IPS-18a (cell line): ENCODE data around the gene TLDC2.
A peak's percentile ranks its signal among the peaks of the same experiment; 100 is the strongest.
"Not testable (repeated sequence)": the region's sequence is repeated elsewhere in the genome, so short reads cannot be mapped to it uniquely, and the experiment has no call there.

Experiments
- H3K27ac ChIP-seq: one replicate; pipeline ENCODE4 v1.5.1; 2013; ENCODE audit warnings: low read length
- H3K27me3 ChIP-seq: one replicate; pipeline ENCODE4 v1.6.1; 2013; ENCODE audit warnings: mild to moderate bottlenecking, low read length; ENCODE audit not compliant: control insufficient read depth, insufficient read depth
- H3K36me3 ChIP-seq: one replicate; pipeline ENCODE4 v1.6.1; 2013; ENCODE audit warnings: low read depth, low read length; ENCODE audit not compliant: control insufficient read depth
- H3K4me1 ChIP-seq: one replicate; pipeline ENCODE4 v1.6.1; 2013; ENCODE audit warnings: low read depth, low read length; ENCODE audit not compliant: control insufficient read depth
- H3K4me3 ChIP-seq: one replicate; pipeline ENCODE4 v1.5.1; 2013; ENCODE audit warnings: low read length
- H3K9ac ChIP-seq: one replicate; pipeline ENCODE4 v1.6.1; 2013; ENCODE audit warnings: mild to moderate bottlenecking, low read length, moderate library complexity
- H3K9me3 ChIP-seq: one replicate; pipeline ENCODE4 v1.6.1; 2013; ENCODE audit warnings: low read depth, low read length; ENCODE audit not compliant: control insufficient read depth

Gene TLDC2

DNA sequence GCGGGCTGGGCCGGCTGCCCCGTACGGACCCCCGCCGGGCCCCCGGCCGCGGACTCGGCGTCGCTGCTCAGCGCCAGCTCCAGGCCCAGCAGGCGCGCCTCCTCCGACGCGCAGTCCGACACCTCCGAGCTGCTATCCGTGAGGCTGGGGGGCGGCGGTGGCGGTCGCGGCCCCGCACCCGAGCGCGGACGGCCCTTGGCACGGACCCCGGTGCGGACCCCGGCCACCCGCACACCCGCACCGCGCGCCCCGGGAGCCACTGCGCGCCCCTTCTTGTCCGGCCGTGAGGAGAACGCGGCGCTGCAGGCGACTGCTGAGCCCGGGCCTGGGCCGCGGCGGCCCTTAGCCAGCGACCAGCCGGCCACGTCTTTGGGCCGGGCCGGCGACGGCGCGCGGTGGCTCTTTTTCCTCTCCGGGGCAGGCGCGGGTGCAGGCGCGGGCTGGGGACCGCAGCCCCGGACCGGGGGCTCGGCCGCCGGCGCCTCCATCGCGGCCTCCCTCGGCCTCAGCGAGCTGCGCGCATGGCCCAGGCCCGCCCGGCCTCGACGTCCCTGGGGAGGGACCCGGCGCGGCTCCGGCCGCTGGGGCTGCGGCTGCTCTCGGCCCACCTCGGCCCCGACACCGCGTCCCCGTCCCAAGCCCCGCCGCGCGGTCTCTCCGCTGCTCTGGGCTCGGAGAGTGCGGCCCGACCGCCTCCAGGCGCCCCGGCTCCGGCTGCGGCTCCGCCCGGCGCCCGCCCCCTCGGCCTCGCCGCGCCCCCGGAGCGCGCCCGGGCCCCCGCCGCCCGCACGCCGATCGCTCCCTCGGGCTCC, 12.9 kb upstream of the TLDC2 start:
- Histone ChIP-seq H3K9ac (no peak overlapping the region), H3K4me3 (peak overlapping the region; percentile 33), H3K36me3 (no peaks in the 10 kb centered on the region), H3K27ac (no peak overlapping the region), H3K9me3 (no peaks in the 10 kb centered on the region), H3K27me3 (peaks cover 16% of the 10 kb centered on the region), H3K4me1 (peaks cover 18% of the 10 kb centered on the region)

GRCh38 chr20:36865076-36865860, 10.7 kb upstream of the TLDC2 start:
- Histone ChIP-seq H3K9ac (no peak overlapping the region), H3K27ac (no peak overlapping the region)

DNA sequence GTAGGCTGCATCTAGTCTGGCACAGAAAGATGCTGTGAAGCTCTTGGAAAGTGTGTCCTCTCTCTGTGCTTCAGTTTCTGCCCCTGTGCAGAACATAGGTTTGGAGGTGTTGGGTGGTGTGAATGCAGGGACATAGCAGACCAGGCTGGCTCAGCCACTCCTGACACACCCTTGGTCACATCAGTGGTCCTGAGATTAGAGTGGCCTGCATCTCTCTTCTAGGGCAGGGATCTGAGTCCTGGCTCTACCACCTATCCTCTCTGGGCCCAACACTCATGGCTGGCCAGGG, 10.1 kb upstream of the TLDC2 start:
- no peak overlapping the region for H3K9ac ChIP-seq
- no peak overlapping the region for H3K27ac ChIP-seq
- H3K9me3 ChIP-seq = no peaks in the 10 kb centered on the region
- no peak overlapping the region for H3K4me3 ChIP-seq
- peaks cover 16% of the 10 kb centered on the region for H3K27me3 ChIP-seq
- H3K4me1 ChIP-seq = peaks cover 18% of the 10 kb centered on the region
- H3K36me3 ChIP-seq = no peaks in the 10 kb centered on the region

More at GRCh38 chr20:36865076-36865860, 10.7 kb upstream of the TLDC2 start:
- Histone ChIP-seq H3K36me3 (no peaks in the 10 kb centered on the region), H3K4me3 (peak overlapping the region; percentile 57), H3K27me3 (peaks cover 16% of the 10 kb centered on the region), H3K4me1 (peaks cover 18% of the 10 kb centered on the region), H3K9me3 (no peaks in the 10 kb centered on the region)

GRCh38 chr20:36866164-36866563, 9.8 kb upstream of the TLDC2 start:
- H3K4me3 ChIP-seq = no peak overlapping the region
- H3K36me3 ChIP-seq = no peaks in the 10 kb centered on the region
- no peaks in the 10 kb centered on the region for H3K9me3 ChIP-seq
- H3K9ac ChIP-seq = no peak overlapping the region
- peaks cover 16% of the 10 kb centered on the region for H3K27me3 ChIP-seq
- peaks cover 18% of the 10 kb centered on the region for H3K4me1 ChIP-seq
- H3K27ac ChIP-seq = no peak overlapping the region

- Histone ChIP-seq H3K27me3 (peaks cover 11% of the 10 kb centered on the region), H3K9me3 (no peaks in the 10 kb centered on the region), H3K27ac (no peak overlapping the region), H3K4me1 (peaks cover 13% of the 10 kb centered on the region), H3K4me3 (no peak overlapping the region), H3K36me3 (no peaks in the 10 kb centered on the region), H3K9ac (no peak overlapping the region)
Observed at GRCh38 chr20:36866681-36867495, 9.1 kb upstream of the TLDC2 start.

GRCh38 chr20:36871640-36872570, 4.0 kb upstream of the TLDC2 start:
- H3K36me3 ChIP-seq = no peaks in the 10 kb centered on the region
- H3K9ac ChIP-seq = no peak overlapping the region
- H3K4me3 ChIP-seq = no peak overlapping the region
- H3K27ac ChIP-seq = no peak overlapping the region
- H3K27me3 ChIP-seq = no peaks in the 10 kb centered on the region
- no peaks in the 10 kb centered on the region for H3K9me3 ChIP-seq
- no peaks in the 10 kb centered on the region for H3K4me1 ChIP-seq

- Histone ChIP-seq H3K4me3 (no peak overlapping the region), H3K9me3 (no peaks in the 10 kb centered on the region), H3K27ac (no peak overlapping the region), H3K4me1 (no peaks in the 10 kb centered on the region), H3K9ac (no peak overlapping the region), H3K27me3 (no peaks in the 10 kb centered on the region), H3K36me3 (no peaks in the 10 kb centered on the region)
Observed at GRCh38 chr20:36872852-36873251, 3.1 kb upstream of the TLDC2 start.

DNA sequence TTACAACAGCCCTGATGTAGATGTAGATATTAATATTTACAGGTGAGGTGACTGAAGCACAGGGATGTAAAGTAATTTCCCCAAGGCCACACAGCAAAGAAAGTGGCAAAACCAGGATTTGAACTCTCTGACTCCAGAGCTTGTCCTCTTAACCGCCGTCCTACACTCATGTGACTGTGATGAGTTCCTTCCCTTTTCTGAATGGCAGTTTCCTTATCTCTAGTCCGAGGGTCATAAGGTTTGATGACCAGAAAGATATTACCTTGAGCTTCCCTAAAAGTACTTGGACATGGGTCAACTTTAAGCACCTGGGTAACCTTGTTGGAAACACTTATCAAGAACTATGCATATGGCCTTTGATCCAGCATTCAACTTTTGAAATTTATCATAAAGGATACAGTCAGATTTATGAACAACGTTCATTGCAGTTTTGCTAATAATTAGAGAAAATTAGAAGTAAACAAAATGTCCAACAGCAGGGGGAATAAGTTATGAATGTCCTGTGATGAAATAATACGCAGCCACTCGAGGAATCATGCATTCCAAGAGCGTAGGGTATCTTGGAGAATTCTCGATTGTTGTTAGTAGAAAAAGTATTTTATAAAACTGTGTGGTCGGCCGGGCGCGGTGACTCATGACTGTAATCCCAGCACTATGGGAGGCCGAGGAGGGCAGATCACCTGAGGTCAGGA, 2.3 kb upstream of the TLDC2 start:
- Histone ChIP-seq H3K4me1 (no peaks in the 10 kb centered on the region), H3K27me3 (no peaks in the 10 kb centered on the region), H3K9me3 (no peaks in the 10 kb centered on the region), H3K27ac (no peak overlapping the region), H3K4me3 (no peak overlapping the region), H3K36me3 (no peaks in the 10 kb centered on the region), H3K9ac (no peak overlapping the region)

- H3K36me3 ChIP-seq, H3K27ac ChIP-seq, H3K9me3 ChIP-seq, H3K27me3 ChIP-seq, H3K4me3 ChIP-seq, H3K4me1 ChIP-seq, H3K9ac ChIP-seq: not testable (repeated sequence)
Observed at GRCh38 chr20:36875093-36875492, 845 bp upstream of the TLDC2 start.

DNA sequence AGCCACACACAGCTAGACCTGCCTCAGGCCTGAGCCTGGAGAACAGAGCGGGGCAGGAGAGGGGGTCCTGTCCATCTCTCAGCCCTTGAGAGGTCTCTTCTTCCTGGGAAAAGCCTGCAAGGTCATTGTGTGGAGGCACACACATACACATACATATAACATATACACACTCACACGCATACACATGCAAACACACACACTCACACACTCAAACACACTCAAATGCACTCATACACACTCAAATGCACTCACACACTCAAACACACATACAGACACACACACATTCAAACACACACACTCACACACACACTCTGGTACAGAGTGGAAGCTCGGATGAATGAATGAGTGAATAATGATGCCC, 515 bp downstream of the TLDC2 start:
- Histone ChIP-seq H3K27me3 (no peaks in the 10 kb centered on the region), H3K36me3 (no peaks in the 10 kb centered on the region), H3K9ac (no peak overlapping the region), H3K4me3 (no peak overlapping the region), H3K27ac (no peak overlapping the region), H3K4me1 (no peaks in the 10 kb centered on the region), H3K9me3 (no peaks in the 10 kb centered on the region)
